Transverse colon (tissue), 4 donors: ENCODE measurements around the gene ERP44. TPM values are rescaled to one million over a fixed set of nuclear protein-coding genes. Genes with fewer than 3 reads are reported as not detected.

ENCODE experiments used
- DNase-seq: peaks from one replicate; pipeline ENCODE4 v3.0.0-alpha.2; 2019
- H3K27ac ChIP-seq, 4 donors: fragments of 200-600 bp; sonication (generic); 2 replicates each; pipeline ENCODE4 v1.5.1; 2016 to 2018; ENCODE audit warnings: inconsistent platforms in 4 of 4
- H3K27me3 ChIP-seq: fragments of 200-600 bp; sonication (generic); 2 replicates; pipeline ENCODE4 v1.5.1; 2017; ENCODE audit warnings: inconsistent platforms
- H3K36me3 ChIP-seq, 4 donors: fragments of 200-600 bp; sonication (generic); 2 replicates each; pipeline ENCODE4 v1.5.1; 2017 to 2019; ENCODE audit warnings: inconsistent platforms in 4 of 4
- H3K4me1 ChIP-seq, 4 donors: fragments of 200-600 bp; sonication (generic); 2 replicates each; pipeline ENCODE4 v1.5.1; 2017 to 2020; ENCODE audit warnings: inconsistent platforms in 4 of 4
- H3K4me3 ChIP-seq, 4 donors: fragments of 200-600 bp; sonication (generic); 1 replicate in 1 of 4; 2 replicates in 3 of 4; pipeline versions ENCODE4 v1.5.1 to v1.6.1; 2017 to 2019; ENCODE audit warnings: inconsistent platforms in 4 of 4
- H3K9me3 ChIP-seq, 2 donors: fragments of 200-600 bp; sonication (generic); 2 replicates each; pipeline ENCODE4 v1.5.1; 2017 to 2019; ENCODE audit warnings: inconsistent platforms in 2 of 2
- CTCF ChIP-seq, 5 experiments: fragments of 200-600 bp in 3 of 5; fragments of 450-650 bp in 2 of 5; sonication (generic) in 3 of 5; IDR thresholded peaks; 1 replicate in 2 of 5; 2 replicates in 3 of 5; pipeline ENCODE4 v1.5.1; 2016 to 2017; ENCODE audit warnings: antibody characterized with exemption in 5 of 5, inconsistent platforms in 3 of 5, mild to moderate bottlenecking in 2 of 5, moderate library complexity in 1 of 5
- EP300 ChIP-seq: sonication (generic); formaldehyde crosslinking; IDR thresholded peaks from one replicate; pipeline ENCODE4 v1.6.1; 2017; ENCODE audit warnings: antibody characterized with exemption, low read depth
- POLR2A ChIP-seq: fragments of 450-650 bp; IDR thresholded peaks from one replicate; pipeline ENCODE4 v1.6.1; 2016; ENCODE audit warnings: antibody characterized with exemption, mild to moderate bottlenecking, moderate library complexity
- POLR2AphosphoS5 ChIP-seq, 3 donors: sonication (generic); formaldehyde crosslinking; IDR thresholded peaks; one replicate each; pipeline ENCODE4 v1.6.1; 2016; ENCODE audit warnings: antibody characterized with exemption in 3 of 3
- WGBS, 2 donors: methylation state at CpG; one replicate each; pipeline ENCODE4 v1.1.5; 2018; ENCODE audit warnings: low coverage in 1 of 2; 5-methylcytosine and 5-hydroxymethylcytosine counted together
- in situ Hi-C, 4 donors: fragments of 200-750 bp; cut with MboI; loops; one replicate each; pipeline versions ENCODE4 v1.15.0 to v1.15.1; 2017; ENCODE audit warnings: low sequenced_read_pairs in 3 of 4, low pct_ligation_motif_present in 1 of 4, low pct_unique_long_range_greater_than_20kb in 1 of 4
- intact Hi-C: fragments of 100-400 bp; cut with DNase I; formaldehyde crosslinking; loops from one replicate; pipeline ENCODE4 v1.15.1; 2023; ENCODE audit warnings: low total_unique reads
- total RNA-seq, 4 donors: library from RNA; depleted of rRNA; stranded (reverse); fragments of >200 nt; gene quantifications; one replicate each; pipeline ENCODE4 v1.1.0, GENCODE V29; 2016

ERP44 gene
- total RNA-seq, 4 donors from 2014 or later: 7.8 to 18.7 (median 16.4) TPM

GRCh38 chr9:99964336-99964735 lies 134.5 kb downstream of the ERP44 start:
- TF ChIP-seq POLR2A (no peak), POLR2AphosphoS5 (IDR thresholded peaks at IDR 0.05) (no peak), CTCF (IDR thresholded peaks at IDR 0.05) (no peak), EP300 (no peak)
- in situ Hi-C loops (no loop called here), intact Hi-C loops (no loop called here)
- H3K27ac ChIP-seq: no peak overlapping the region
- H3K36me3 ChIP-seq: peaks cover 0 to 8% (median 3%) of the 10 kb centered on the region in 4 donors
- H3K9me3 ChIP-seq: no peaks in the 10 kb centered on the region
- 91 to 93% methylated on average over 1 of the region's 1 CpG for WGBS, 2 donors
- no peak for DNase-seq
- no peaks in the 10 kb centered on the region for H3K27me3 ChIP-seq
- no peaks in the 10 kb centered on the region for H3K4me1 ChIP-seq
- no peak overlapping the region for H3K4me3 ChIP-seq

GRCh38 chr9:99962680-99963261 lies 136.0 kb downstream of the ERP44 start:
- Histone ChIP-seq H3K27ac (no peak overlapping the region), H3K9me3 (no peaks in the 10 kb centered on the region), H3K4me3 (no peak overlapping the region), H3K36me3 (peaks cover 0 to 10% (median 2%) of the 10 kb centered on the region in 4 donors), H3K4me1 (no peaks in the 10 kb centered on the region), H3K27me3 (no peaks in the 10 kb centered on the region)
- TF ChIP-seq POLR2A (no peak), EP300 (no peak), POLR2AphosphoS5 (IDR thresholded peaks at IDR 0.05) (no peak), CTCF (IDR thresholded peaks at IDR 0.05) (no peak)
- in situ Hi-C loops (no loop called here), intact Hi-C loops (no loop called here)
- 93 to 100% methylated on average over 1 of the region's 1 CpG for WGBS, 2 donors
- no peak for DNase-seq

- H3K27ac ChIP-seq: no peak overlapping the region
- no peaks in the 10 kb centered on the region for H3K9me3 ChIP-seq
- no peaks in the 10 kb centered on the region for H3K4me1 ChIP-seq
- H3K36me3 ChIP-seq: peaks cover 0 to 18% (median 6%) of the 10 kb centered on the region in 4 donors
- intact Hi-C loops: no loop called here
- DNase-seq: no peak
- TF ChIP-seq POLR2A (no peak), CTCF (IDR thresholded peaks at IDR 0.05) (no peak), POLR2AphosphoS5 (IDR thresholded peaks at IDR 0.05) (no peak)
- no peaks in the 10 kb centered on the region for H3K27me3 ChIP-seq
- in situ Hi-C loops: no loop called here
- H3K4me3 ChIP-seq: no peak overlapping the region
- 73 to 77% methylated on average over 4 of the region's 4 CpGs for WGBS, 2 donors
These were observed 143.2 kb downstream of the ERP44 start for GRCh38 chr9:99955606-99956005.

GRCh38 chr9:99954819-99955218 lies 144.0 kb downstream of the ERP44 start:
- WGBS, 2 donors: 83 to 88% methylated on average over 1 of the region's 1 CpG
- H3K27ac ChIP-seq: no peak overlapping the region
- no peaks in the 10 kb centered on the region for H3K4me1 ChIP-seq
- peaks cover 0 to 15% (median 6%) of the 10 kb centered on the region in 4 donors for H3K36me3 ChIP-seq
- no peak for DNase-seq
- in situ Hi-C loops (no loop called here), intact Hi-C loops (no loop called here)
- no peak for TF ChIP-seq EP300
- no peak for TF ChIP-seq POLR2AphosphoS5 (IDR thresholded peaks at IDR 0.05)
- TF ChIP-seq CTCF (IDR thresholded peaks at IDR 0.05): no peak
- TF ChIP-seq POLR2A: no peak
- H3K9me3 ChIP-seq: no peaks in the 10 kb centered on the region
- no peak overlapping the region for H3K4me3 ChIP-seq
- H3K27me3 ChIP-seq: no peaks in the 10 kb centered on the region
